A673 (cell line): Measurements from ENCODE around the gene SIGLEC10. TPM values are rescaled to one million over a fixed set of nuclear protein-coding genes. Genes with fewer than 3 reads are reported as not detected.
A peak's percentile ranks its signal among the peaks of the same experiment; 100 is the strongest.

ENCODE experiments used
- BruUV-seq: library from RNA; stranded (reverse); fragments of 400-500 nt; replicated peaks from 2 replicates; lab custom pipeline; 2021; lab: Mats Ljungman, UMichigan
- CTCF ChIA-PET: fragments of 300-600 bp; sonication (Branson Sonifier 250); formaldehyde crosslinking; loops from one replicate; lab custom pipeline; 2022; ENCODE audit warnings: antibody characterized with exemption; lab: Charles Lee
- POLR2A ChIA-PET: fragments of 300-600 bp; sonication (Branson Sonifier 250); formaldehyde crosslinking; loops from one replicate; lab custom pipeline; 2022; ENCODE audit warnings: antibody characterized with exemption; ENCODE audit not compliant: low non-redundant PET; lab: Charles Lee
- DNase-seq: peaks from one replicate; pipeline ENCODE4 v3.0.0-alpha.2; 2015; ENCODE audit warnings: low spot score
- H3K27ac ChIP-seq: fragments of 200-600 bp; sonication (generic); 2 replicates; pipeline ENCODE4 v1.5.1; 2016; ENCODE audit warnings: mixed run types, low read depth, mild to moderate bottlenecking, mixed read lengths, antibody characterized with exemption, low read length; ENCODE audit not compliant: poor library complexity, severe bottlenecking
- H3K27me3 ChIP-seq: fragments of 200-600 bp; sonication (generic); replicated peaks from 2 replicates; pipeline ENCODE4 v1.6.1; 2017; ENCODE audit warnings: mixed run types, low read depth, mild to moderate bottlenecking, mixed read lengths, antibody characterized with exemption, low read length; ENCODE audit not compliant: insufficient read depth, poor library complexity
- H3K36me3 ChIP-seq: fragments of 200-600 bp; sonication (generic); 2 replicates; pipeline ENCODE4 v1.6.1; 2016; ENCODE audit warnings: mixed run types, mild to moderate bottlenecking, mixed read lengths, antibody characterized with exemption, low read length; ENCODE audit not compliant: insufficient read depth, poor library complexity, severe bottlenecking
- H3K4me1 ChIP-seq: fragments of 200-600 bp; sonication (generic); 2 replicates; pipeline ENCODE4 v1.6.1; 2017; ENCODE audit warnings: mixed run types, mild to moderate bottlenecking, mixed read lengths, antibody characterized with exemption, low read length; ENCODE audit not compliant: insufficient read depth, poor library complexity, severe bottlenecking
- H3K4me3 ChIP-seq: fragments of 200-600 bp; sonication (generic); 2 replicates; pipeline ENCODE4 v1.5.1; 2016; ENCODE audit warnings: low read depth, mixed run types, mild to moderate bottlenecking, mixed read lengths, low read length; ENCODE audit not compliant: poor library complexity, severe bottlenecking
- H3K9me3 ChIP-seq: fragments of 200-600 bp; sonication (generic); 2 replicates; pipeline ENCODE4 v1.6.1; 2016; ENCODE audit warnings: mixed run types, low read depth, mild to moderate bottlenecking, mixed read lengths, antibody characterized with exemption, low read length; ENCODE audit not compliant: poor library complexity, severe bottlenecking
- CTCF ChIP-seq: fragments of 300-800, 200-600 bp; sonication (generic); conservative IDR thresholded peaks from 2 replicates; pipeline ENCODE4 v1.5.1; 2017; ENCODE audit warnings: low read depth, mild to moderate bottlenecking, antibody characterized with exemption, low read length, moderate library complexity, mixed read lengths
- EZH2 ChIP-seq: fragments of 200-600 bp; sonication (generic); IDR thresholded peaks from 2 replicates; pipeline ENCODE4 v1.6.1; 2017; ENCODE audit warnings: borderline replicate concordance, low read depth, mild to moderate bottlenecking, mixed read lengths, antibody characterized with exemption, low read length; ENCODE audit not compliant: poor library complexity, severe bottlenecking
- intact Hi-C: fragments of 100-400 bp; cut with micrococcal nuclease; formaldehyde crosslinking; loops from one replicate; pipeline ENCODE4 v1.10.0; 2022; ENCODE audit not compliant: unreplicated experiment
- total RNA-seq: library from RNA; stranded (reverse); gene quantifications from 2 replicates; pipeline ENCODE4 v1.2.3, GENCODE V29; 2021

SIGLEC10 gene
- total RNA-seq, 1 experiment from 2014 or later = not detected

GRCh38 chr19:51396175-51396574 lies 21.3 kb downstream of the SIGLEC10 start:
- ChIA-PET POLR2A (no interaction called here), CTCF (interaction anchor here (0.8 kb wide), 1 partner anchor 187 kb away, joined by 16 read pairs; no protein-coding TSS in a partner anchor)
- TF ChIP-seq EZH2 = no peak
- TF ChIP-seq CTCF = no peak
- H3K36me3 ChIP-seq = no peaks in the 10 kb centered on the region
- H3K4me3 ChIP-seq = no peak overlapping the region
- H3K4me1 ChIP-seq = peaks cover 10% of the 10 kb centered on the region
- H3K9me3 ChIP-seq = no peaks in the 10 kb centered on the region
- DNase-seq = no peak
- intact Hi-C loops = loop anchor here (5.0 kb wide), 1 partner anchor 59 kb away; no protein-coding TSS in a partner anchor
- no TSS peak for BruUV-seq
- H3K27me3 ChIP-seq = no peaks in the 10 kb centered on the region
- H3K27ac ChIP-seq = no peak overlapping the region

- Histone ChIP-seq H3K36me3 (no peaks in the 10 kb centered on the region), H3K4me3 (peak overlapping the region; percentile 65), H3K27me3 (no peaks in the 10 kb centered on the region), H3K4me1 (peaks cover 10% of the 10 kb centered on the region), H3K27ac (peak overlapping the region; percentile 77), H3K9me3 (no peaks in the 10 kb centered on the region)
- ChIA-PET POLR2A (interaction anchor here (0.9 kb wide), 1 partner anchor 541 kb away, joined by 3 read pairs; no protein-coding TSS in a partner anchor), CTCF (interaction anchor here (0.8 kb wide), 1 partner anchor 55 kb away, joined by 3 read pairs; no protein-coding TSS in a partner anchor)
- no TSS peak for BruUV-seq
- TF ChIP-seq EZH2 (no peak), CTCF (0 out of 2 replicates have a peak, but pooled peaks have one; percentile 11)
- intact Hi-C loops = loop anchor here (2.0 kb wide), 1 partner anchor 27 kb away; the partner anchor contains the start of gene ETFB
- peak; percentile 99 for DNase-seq
Measured at GRCh38 chr19:51394050-51394836, 23.2 kb downstream of the SIGLEC10 start.

GRCh38 chr19:51392701-51393100 lies 24.7 kb downstream of the SIGLEC10 start:
- no peaks in the 10 kb centered on the region for H3K36me3 ChIP-seq
- no peaks in the 10 kb centered on the region for H3K27me3 ChIP-seq
- TF ChIP-seq EZH2 (no peak), CTCF (no peak)
- no peak overlapping the region for H3K27ac ChIP-seq
- CTCF ChIA-PET = no interaction called here
- no peak for DNase-seq
- POLR2A ChIA-PET = no interaction called here
- no peak overlapping the region for H3K4me3 ChIP-seq
- peaks cover 10% of the 10 kb centered on the region for H3K4me1 ChIP-seq
- H3K9me3 ChIP-seq = no peaks in the 10 kb centered on the region
- BruUV-seq = no TSS peak
- intact Hi-C loops = no loop called here
